ENCODE results near the gene EXT2.

GRCh38 chr11:44094260-44094868 lies 1.1 kb upstream of the EXT2 start:
- peak; percentile 57 to 80 (median 72) for TF ChIP-seq CTCF (IDR thresholded peaks at IDR 0.05)
- TF ChIP-seq POLR2A (IDR thresholded peaks at IDR 0.05), result no peak
